Body of pancreas (tissue), 4 donors: ENCODE data around the gene ADM2. TPM values are rescaled to one million over a fixed set of nuclear protein-coding genes. Genes with fewer than 3 reads are reported as not detected.

ENCODE experiments used
- ATAC-seq: fragments of 150-250 bp; one replicate; pipeline ENCODE4 v1.9.1; 2016
- DNase-seq, 4 donors: peaks; one replicate each; pipeline ENCODE4 v3.0.0-alpha.2; 2019
- H3K27ac ChIP-seq, 4 donors: fragments of 200-600 bp; sonication (generic); 1 replicate in 3 of 4; 2 replicates in 1 of 4; pipeline versions ENCODE4 v1.5.1 to v1.6.1; 2016 to 2019; ENCODE audit warnings: mild to moderate bottlenecking in 1 of 4, mixed read lengths in 1 of 4, moderate library complexity in 1 of 4
- H3K27me3 ChIP-seq, 2 donors: fragments of 200-600 bp; sonication (generic); one replicate each; pipeline ENCODE4 v1.6.0; 2016; ENCODE audit warnings: mild to moderate bottlenecking in 1 of 2
- H3K36me3 ChIP-seq, 2 donors: fragments of 200-600 bp; sonication (generic); replicated peaks in 1 of 2; 2 replicates each; pipeline ENCODE4 v1.5.1; 2016; ENCODE audit warnings: low read depth in 2 of 2; ENCODE audit not compliant: insufficient read depth in 1 of 2
- H3K4me1 ChIP-seq: fragments of 200-600 bp; sonication (generic); one replicate; pipeline ENCODE4 v1.6.0; 2016
- H3K4me3 ChIP-seq, 2 donors: fragments of 200-600 bp; sonication (generic); 1 replicate in 1 of 2; 2 replicates in 1 of 2; pipeline ENCODE4 v1.5.1; 2016 to 2019
- H3K9me3 ChIP-seq, 3 donors: fragments of 200-600 bp; sonication (generic); 1 replicate in 2 of 3; 2 replicates in 1 of 3; pipeline ENCODE4 v1.5.1; 2016
- POLR2A ChIP-seq, 3 donors: fragments of 450-650 bp; IDR thresholded peaks; one replicate each; pipeline ENCODE4 v1.6.1; 2016; ENCODE audit warnings: antibody characterized with exemption in 3 of 3, mild to moderate bottlenecking in 2 of 3
- WGBS, 2 donors: methylation state at CpG; one replicate each; pipeline ENCODE4 v1.1.5; 2017; 5-methylcytosine and 5-hydroxymethylcytosine counted together
- intact Hi-C: fragments of 100-400 bp; cut with DNase I; formaldehyde crosslinking; loops from one replicate; pipeline ENCODE4 v1.15.1; 2023
- total RNA-seq, 2 donors: library from RNA; depleted of rRNA; stranded (reverse); fragments of >200 nt; gene quantifications; one replicate each; pipeline ENCODE4 v1.1.0, GENCODE V29; 2016
- TF ChIP-seq, protein P1 (sequence below), 7 experiments: fragments of 450-650 bp in 4 of 7; fragments of 200-600 bp in 3 of 7; sonication (generic) in 3 of 7; IDR thresholded peaks; one replicate each; pipeline ENCODE4 v1.5.1; 2016 to 2019; ENCODE audit warnings: antibody characterized with exemption in 7 of 7

ADM2 gene
- total RNA-seq, 2 donors from 2014 or later = 7.3 to 8.2 TPM

DNA sequence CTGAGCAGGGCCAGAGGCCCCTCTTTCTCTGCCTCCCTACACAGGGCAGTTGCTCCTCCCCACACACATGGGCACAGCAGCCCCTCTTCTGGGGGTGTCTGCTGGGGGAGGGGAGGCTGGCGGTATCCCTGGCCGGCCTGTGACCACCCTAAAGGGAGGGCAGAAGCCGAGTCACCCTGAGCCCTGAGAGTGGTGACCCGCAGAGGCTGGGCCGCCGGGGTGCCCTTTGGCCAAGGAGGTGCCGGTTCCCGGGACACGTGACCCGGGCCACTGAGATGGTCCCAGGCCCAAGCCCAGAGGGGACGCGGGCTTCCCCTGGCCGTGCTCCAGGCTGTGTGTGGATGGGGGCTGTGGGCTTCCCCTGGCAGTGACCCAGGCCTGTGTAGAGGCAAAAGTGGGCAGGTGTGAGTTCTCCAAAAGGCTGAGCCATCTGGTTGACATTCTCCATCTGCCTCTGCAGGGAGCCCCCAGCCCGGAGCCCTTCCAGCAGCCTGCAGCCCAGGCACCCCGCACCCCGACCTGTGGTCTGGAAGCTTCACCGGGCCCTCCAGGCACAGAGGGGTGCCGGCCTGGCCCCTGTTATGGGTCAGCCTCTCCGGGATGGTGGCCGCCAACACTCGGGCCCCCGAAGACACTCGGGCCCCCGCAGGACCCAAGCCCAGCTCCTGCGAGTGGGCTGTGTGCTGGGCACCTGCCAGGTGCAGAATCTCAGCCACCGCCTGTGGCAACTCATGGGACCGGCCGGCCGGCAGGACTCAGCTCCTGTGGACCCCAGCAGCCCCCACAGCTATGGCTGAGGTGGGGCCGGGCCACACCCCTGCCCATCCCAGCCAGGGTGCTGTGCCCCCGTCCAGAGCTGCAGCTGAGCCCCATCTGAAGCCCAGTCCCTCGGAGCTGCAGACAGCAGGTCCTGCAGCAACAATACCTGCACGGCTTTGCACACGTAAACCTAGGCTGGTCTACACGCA is 1.0 kb downstream of the ADM2 start:
- no peak for TF ChIP-seq POLR2A (IDR thresholded peaks at IDR 0.05)
- TF ChIP-seq, protein P1, sequence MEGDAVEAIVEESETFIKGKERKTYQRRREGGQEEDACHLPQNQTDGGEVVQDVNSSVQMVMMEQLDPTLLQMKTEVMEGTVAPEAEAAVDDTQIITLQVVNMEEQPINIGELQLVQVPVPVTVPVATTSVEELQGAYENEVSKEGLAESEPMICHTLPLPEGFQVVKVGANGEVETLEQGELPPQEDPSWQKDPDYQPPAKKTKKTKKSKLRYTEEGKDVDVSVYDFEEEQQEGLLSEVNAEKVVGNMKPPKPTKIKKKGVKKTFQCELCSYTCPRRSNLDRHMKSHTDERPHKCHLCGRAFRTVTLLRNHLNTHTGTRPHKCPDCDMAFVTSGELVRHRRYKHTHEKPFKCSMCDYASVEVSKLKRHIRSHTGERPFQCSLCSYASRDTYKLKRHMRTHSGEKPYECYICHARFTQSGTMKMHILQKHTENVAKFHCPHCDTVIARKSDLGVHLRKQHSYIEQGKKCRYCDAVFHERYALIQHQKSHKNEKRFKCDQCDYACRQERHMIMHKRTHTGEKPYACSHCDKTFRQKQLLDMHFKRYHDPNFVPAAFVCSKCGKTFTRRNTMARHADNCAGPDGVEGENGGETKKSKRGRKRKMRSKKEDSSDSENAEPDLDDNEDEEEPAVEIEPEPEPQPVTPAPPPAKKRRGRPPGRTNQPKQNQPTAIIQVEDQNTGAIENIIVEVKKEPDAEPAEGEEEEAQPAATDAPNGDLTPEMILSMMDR (IDR thresholded peaks at IDR 0.05) = no peak
- H3K27ac ChIP-seq = peak overlapping the region; percentile 80 to 91 (median 83)
- no peaks in the 10 kb centered on the region for H3K9me3 ChIP-seq
- H3K4me3 ChIP-seq = peak overlapping the region; percentile 22 to 39
- no peak for ATAC-seq
- intact Hi-C loops = no loop called here
- peaks cover 56% of the 10 kb centered on the region for H3K4me1 ChIP-seq
- H3K36me3 ChIP-seq = no peaks in the 10 kb centered on the region
- 44 to 45% methylated on average over 7 to 24 of the region's 35 CpGs for WGBS, 2 donors
- no peaks in the 10 kb centered on the region for H3K27me3 ChIP-seq
- DNase-seq = peak in 2 of 4 donors; percentile 60 to 65

DNA sequence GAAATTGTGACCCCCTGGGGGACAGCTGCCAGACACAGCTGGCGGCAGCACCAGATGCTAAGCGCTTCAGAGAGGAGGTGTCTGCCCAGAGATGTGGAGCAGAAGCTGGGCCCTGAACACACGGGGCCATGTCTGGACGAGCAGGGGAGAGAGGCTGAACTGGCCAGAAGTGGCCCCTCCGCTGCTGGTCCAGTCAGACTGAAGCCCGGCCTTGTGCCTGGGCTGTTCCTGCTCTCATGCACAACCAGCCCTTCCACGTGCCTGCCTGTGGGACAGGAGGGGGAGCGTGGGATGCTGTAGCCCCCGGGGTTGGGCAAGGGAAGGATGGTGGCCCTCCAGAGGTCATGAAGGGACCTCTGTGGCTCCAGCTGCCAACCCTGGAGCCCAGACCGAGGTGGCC is 1.8 kb downstream of the ADM2 start:
- Histone ChIP-seq H3K9me3 (no peaks in the 10 kb centered on the region), H3K27me3 (no peaks in the 10 kb centered on the region), H3K4me1 (peaks cover 56% of the 10 kb centered on the region), H3K36me3 (no peaks in the 10 kb centered on the region), H3K27ac (peak overlapping the region; percentile 80 to 91 (median 83)), H3K4me3 (no peak overlapping the region)
- intact Hi-C loops = no loop called here
- 38 to 50% methylated on average over 2 to 10 of the region's 10 CpGs for WGBS, 2 donors
- TF ChIP-seq, protein P1 (IDR thresholded peaks at IDR 0.05) = no peak
- no peak for TF ChIP-seq POLR2A (IDR thresholded peaks at IDR 0.05)
- DNase-seq (peak in 1 of 4 donors; percentile 37), ATAC-seq (no peak)

DNA sequence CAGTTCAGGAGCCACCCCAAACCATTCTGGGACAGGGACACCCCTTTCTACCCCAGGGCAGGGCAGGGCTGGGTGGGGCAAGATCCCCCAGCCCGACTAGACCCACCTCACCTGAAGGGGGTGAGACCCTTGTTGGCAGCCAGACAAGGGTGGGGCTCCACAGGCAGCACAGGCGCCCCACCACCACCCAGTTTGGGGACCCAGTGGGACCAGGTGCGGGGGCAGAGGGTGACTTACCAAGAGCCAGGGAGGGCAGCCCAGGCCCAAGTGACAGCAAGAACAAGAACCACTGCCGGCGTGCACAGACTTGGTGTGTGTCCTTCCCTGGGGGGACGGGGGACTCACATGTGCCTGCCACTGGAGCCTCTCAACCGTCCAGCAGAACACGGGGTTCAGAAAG is 2.2 kb downstream of the ADM2 start:
- Histone ChIP-seq H3K4me3 (no peak overlapping the region), H3K4me1 (peaks cover 56% of the 10 kb centered on the region), H3K36me3 (no peaks in the 10 kb centered on the region), H3K9me3 (no peaks in the 10 kb centered on the region), H3K27me3 (no peaks in the 10 kb centered on the region), H3K27ac (peak overlapping the region; percentile 80 to 91 (median 83))
- TF ChIP-seq, protein P1 (IDR thresholded peaks at IDR 0.05) = no peak
- TF ChIP-seq POLR2A (IDR thresholded peaks at IDR 0.05) = no peak
- ATAC-seq = no peak
- WGBS, 2 donors = 39 to 77% methylated on average over 3 to 7 of the region's 8 CpGs
- intact Hi-C loops = no loop called here
- no peak for DNase-seq

DNA sequence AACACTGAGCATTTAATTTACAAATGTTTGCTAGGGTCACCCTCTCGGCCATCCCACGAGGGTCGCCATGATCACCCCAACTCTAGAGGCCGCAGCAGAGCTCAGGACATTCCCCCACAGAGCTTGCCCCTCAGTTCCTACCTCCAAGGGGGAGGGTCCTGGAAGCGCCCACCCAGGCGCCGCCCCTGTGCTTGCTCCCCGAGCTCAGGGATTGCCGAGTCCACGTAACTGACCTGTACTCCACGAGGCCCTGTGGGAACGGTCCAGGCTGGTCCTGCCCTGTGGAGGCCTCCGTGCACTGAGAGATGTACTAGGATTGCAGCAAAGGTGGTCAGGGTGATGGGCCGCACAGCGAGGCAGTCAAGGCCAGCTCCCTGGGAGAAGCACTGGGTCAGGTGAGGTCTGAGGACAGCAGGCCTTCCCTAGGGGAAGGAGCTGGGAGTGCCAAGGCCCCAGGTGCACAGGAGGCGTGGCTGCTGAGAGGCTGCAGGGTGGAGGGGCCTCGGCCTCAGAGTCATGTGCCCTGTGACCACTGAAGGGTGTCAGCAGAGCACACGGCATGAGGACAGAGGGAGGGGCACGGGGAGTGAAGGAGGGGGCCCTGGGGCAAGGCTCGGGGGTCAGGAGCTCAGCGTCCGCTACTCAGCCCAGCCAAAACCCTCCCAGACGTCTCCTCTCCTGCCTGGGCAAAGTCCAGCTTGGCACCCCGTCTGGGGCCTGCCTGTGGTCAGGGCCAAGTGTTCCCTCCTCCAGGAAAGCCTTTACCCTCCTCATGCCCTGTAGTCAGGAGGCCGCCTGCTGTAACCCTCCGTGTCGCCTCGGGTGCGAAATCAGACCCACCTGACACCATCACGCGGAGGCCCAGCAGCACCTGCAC is 2.9 kb downstream of the ADM2 start:
- no peak overlapping the region for H3K4me3 ChIP-seq
- peak; percentile 64 for ATAC-seq
- peak in 2 of 3 donors; percentile 50 to 52 for TF ChIP-seq POLR2A (IDR thresholded peaks at IDR 0.05)
- TF ChIP-seq, protein P1 (IDR thresholded peaks at IDR 0.05) = peak in 4 of 7 experiments; percentile 9 to 22 (median 20)
- H3K9me3 ChIP-seq = no peaks in the 10 kb centered on the region
- DNase-seq = peak; percentile 79 to 95 (median 92)
- intact Hi-C loops = no loop called here
- H3K27ac ChIP-seq = peak overlapping the region; percentile 80 to 91 (median 83)
- H3K36me3 ChIP-seq = no peaks in the 10 kb centered on the region
- peaks cover 56% of the 10 kb centered on the region for H3K4me1 ChIP-seq
- 23 to 40% methylated on average over 8 to 31 of the region's 31 CpGs for WGBS, 2 donors
- no peaks in the 10 kb centered on the region for H3K27me3 ChIP-seq
